GM21825 (cell line): ENCODE results near the gene AKAP11.
"Not testable (repeated sequence)": the region's sequence is repeated elsewhere in the genome, so short reads cannot be mapped to it uniquely, and the experiment has no call there.

ENCODE experiments used
- ATAC-seq: cut with Tn5 transposase; IDR thresholded peaks from one replicate; pipeline ENCODE4 v1.9.1; 2021; ENCODE audit warnings: mild to moderate bottlenecking, moderate library complexity; ENCODE audit not compliant: unreplicated experiment

Gene AKAP11

DNA sequence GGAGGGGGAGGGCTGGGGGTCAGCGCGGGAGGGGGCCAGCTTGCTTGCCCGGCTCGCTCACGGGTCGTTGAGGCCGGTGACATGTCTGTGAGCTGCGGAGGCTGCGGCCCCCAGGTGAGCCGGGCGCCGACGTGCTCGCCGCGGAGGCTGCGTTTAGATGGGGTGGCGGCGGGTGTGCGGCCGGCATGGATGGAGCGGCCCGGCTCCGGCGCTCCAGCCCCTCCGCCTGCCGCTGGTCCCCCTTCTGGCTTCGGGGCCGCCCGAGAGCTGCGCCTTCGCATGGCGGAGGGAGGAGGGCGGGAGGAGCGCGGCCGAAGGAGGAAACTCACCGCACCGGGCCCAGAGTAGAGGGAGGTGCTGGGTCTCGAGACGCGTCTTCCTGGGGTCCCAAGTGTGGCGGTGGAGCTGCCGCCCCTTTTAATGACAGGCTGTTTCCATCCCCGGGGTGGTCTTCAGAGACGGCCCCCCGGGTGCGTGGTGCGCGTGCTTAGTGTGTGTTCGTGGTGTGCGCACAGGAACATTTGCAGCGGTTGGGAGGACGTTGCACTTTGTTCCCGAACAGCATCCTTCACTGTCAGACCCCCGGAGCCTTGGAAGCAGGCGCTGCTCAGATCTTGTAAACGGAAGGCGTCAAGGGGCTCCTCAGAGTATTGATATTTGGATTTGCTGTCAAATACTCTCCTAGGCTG is at the start of gene AKAP11:
TSS of gene AKAP11 (plus strand) at position 38 of the 689 bp plus-strand sequence. CDS start 14,197 bp downstream, outside the sequence.
- ATAC-seq = peak; percentile 26

DNA sequence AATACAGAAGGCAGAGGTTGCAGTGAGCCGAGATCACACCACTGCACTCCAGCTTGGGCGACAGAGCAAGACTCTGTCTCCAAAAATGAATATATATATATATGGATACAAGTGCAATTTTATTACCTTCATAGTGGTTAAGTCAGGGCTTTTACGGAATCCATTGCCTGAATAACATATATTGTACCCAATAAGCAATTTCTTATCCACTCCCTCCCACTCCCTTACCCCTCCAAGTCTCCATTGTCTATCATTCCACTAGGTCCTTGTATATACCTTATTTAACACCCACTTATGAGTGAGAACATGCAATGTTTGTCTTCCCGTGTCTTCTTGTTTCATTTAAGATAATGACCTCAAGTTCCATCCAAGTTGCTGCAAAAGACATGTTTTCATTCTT is 48.3 kb upstream of the AKAP11 start:
- ATAC-seq = no peak

DNA sequence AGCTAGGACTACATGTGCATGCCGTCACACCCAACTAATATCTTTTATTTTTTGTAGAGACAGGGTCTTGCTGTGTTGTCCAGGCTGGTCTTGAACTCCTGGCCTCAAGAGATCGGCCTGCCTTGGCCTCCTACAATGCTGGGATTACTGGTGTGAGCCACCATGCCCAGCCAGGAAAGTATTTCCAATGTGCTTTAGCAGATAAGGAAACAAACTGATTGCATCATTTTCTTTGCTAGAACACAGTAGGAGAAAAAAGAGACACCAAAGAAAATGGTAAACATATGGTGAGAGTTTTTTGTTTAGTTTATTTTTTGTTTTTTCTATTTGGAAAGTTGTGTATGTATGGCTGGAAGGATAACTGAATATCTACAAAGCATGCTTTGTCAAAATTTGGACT is 46.9 kb upstream of the AKAP11 start:
- no peak for ATAC-seq

DNA sequence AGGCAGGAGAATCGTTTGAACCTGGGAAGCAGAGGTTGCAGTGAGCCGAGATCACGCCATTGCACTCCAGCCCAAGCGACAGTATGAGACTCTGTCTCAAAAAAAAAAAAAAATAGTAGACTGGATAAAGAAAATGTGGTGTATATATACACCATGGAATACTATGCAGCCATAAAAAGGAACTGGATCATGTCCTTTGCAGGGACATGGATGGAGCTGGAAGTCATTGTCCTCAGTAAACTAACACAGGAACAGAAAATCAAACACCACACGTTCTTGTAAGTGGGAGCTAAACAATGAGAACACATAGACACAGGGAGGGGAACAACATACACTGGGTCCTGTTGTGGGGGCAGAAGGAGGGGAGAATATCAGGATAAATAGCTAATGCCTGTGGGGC is 45.2 kb upstream of the AKAP11 start:
- not testable (repeated sequence) for ATAC-seq

DNA sequence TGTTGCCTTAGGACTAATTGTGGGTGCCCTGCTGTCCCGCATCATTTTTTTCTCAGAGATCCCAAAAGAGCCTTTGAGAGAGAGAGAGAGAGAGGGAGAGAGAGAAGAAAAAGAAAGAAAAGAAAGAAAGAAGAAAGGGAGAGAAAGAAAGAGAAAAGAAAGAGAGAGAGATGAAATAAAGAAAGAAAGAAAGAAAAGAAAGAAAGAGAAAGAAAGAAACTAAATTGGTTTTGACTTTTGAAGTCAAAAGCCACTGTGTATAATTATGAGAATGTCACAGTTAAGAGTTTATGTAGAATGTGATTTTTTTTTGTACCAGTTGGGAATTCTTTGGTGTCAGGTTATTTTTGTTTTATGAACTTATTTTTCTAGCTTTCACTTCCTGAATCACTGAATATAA is 43.4 kb upstream of the AKAP11 start:
- ATAC-seq = no peak

GRCh38 chr13:42229287-42229686 is 42.7 kb upstream of the AKAP11 start:
- ATAC-seq = no peak

DNA sequence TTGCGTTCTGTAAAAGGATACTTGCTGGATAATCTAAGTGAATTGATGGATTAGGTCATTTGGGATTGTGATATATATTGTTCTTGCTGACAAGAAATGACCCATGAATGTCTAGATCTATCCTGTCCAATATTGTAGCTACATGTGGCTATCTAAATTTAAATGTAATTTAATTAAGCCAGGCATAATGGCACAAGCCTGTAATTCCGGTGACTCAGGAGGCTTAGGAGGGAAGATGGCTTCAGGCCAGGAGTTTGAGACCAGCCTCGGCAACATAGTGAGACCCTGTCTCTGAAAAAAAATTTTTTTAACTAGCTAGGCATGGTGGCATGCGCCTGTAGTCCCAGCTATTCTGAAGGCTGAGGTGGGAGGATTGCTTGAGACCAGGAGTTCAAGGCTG is 39.3 kb upstream of the AKAP11 start:
- no peak for ATAC-seq

DNA sequence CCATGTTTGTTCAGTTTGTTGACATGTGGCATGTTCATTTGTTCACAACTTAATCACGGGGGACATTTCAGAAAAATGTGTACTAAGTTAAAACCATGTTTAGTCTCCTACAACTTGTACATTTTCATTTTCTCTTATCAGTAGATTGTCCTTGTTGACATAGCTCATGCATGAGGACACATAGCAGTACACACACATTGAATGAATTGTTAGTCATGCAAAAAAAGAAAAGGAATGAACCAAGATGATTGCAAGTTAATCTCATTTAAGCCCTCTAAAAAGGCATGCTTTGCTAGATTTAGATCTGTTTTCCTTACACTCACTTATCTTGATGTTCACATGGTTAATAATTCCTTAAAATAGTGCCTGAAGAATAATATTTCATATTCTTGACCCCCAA is 38.2 kb upstream of the AKAP11 start:
- ATAC-seq = no peak

DNA sequence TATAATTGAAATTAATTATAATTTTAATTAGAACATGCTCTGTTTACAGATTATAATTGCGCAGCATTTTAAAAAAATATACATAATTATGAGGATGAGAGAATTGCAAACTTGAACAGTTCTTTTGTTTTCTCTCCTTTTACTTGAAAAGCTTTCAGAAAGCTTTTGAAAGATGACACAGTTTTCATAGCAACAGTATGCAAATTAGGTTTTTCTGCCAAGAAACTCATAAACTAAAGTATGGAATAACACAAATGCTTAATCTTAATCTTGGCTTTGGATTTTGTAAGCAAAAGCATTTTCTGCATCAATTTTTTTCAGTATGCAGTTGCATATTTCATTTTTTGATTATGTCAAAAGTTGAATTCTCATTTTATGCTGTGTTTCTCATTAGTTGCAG is 32.8 kb upstream of the AKAP11 start:
- no peak for ATAC-seq

- no peak for ATAC-seq
These were observed 32.3 kb upstream of the AKAP11 start for GRCh38 chr13:42239644-42240043.

GRCh38 chr13:42246541-42246940 is 25.4 kb upstream of the AKAP11 start:
- no peak for ATAC-seq

GRCh38 chr13:42247883-42248282 is 24.1 kb upstream of the AKAP11 start:
- no peak for ATAC-seq

- no peak for ATAC-seq
These were observed 16.1 kb upstream of the AKAP11 start for GRCh38 chr13:42255886-42256285.

- no peak for ATAC-seq
These were observed 13.2 kb upstream of the AKAP11 start for GRCh38 chr13:42258747-42259146.

DNA sequence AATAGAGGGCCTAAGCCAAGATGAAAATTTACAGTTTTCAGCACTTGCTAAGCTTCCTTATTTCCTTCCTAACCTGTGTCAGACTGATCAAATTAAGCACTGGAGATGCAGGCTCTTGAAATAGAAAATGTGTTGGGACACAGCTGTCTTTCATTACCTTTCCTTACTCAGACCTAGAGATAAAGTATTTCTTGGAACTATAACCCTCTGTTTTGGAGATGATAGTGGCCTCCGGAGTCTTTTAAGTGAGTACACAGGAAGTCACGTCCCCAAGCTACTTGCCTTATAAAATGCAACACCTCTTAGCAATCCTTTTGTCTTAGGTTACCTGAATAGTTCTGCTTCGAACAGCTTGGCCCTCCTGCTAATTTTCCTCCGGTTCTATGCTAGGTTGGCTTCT is 12.4 kb upstream of the AKAP11 start:
- no peak for ATAC-seq

- no peak for ATAC-seq
These were observed 10.9 kb upstream of the AKAP11 start for GRCh38 chr13:42260903-42261654.

DNA sequence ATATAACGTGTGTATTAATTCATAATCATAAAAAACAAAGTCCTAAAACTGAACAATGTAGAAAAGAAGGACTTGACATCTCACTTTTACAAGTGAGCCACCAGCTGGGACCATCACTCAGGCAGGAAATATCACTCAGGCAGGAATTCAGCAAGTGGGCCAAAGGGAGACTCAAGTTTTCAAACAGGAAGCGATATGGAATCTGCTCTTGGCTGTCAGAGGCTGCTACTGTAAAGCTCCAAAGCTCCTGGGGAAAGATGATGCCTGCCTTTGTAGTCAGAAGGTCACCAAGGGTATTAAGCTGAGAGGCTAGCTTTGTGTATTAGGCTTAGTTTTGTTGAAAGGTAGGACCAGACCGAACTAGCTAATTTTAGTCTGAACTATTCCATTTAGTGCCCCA is 5.5 kb upstream of the AKAP11 start:
- ATAC-seq = no peak

- no peak for ATAC-seq
These were observed 1.6 kb upstream of the AKAP11 start for GRCh38 chr13:42270160-42270856.

DNA sequence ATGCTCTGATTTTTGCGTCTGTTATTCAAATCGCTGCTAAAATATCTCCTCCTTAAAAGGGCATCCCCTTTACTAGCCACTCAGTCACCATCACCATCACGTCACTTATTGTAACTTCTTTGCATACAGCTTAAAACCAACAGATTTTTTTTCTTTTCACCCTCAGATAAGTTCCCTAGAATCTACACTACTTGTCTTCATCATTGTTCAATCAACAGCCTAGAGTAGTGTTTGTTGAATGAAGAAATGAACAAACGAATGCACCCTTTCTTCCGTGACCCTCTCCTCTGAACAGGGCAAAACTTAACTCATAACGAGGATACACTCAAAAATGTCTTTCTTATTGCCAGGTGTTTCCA is 1.1 kb upstream of the AKAP11 start:
- no peak for ATAC-seq

DNA sequence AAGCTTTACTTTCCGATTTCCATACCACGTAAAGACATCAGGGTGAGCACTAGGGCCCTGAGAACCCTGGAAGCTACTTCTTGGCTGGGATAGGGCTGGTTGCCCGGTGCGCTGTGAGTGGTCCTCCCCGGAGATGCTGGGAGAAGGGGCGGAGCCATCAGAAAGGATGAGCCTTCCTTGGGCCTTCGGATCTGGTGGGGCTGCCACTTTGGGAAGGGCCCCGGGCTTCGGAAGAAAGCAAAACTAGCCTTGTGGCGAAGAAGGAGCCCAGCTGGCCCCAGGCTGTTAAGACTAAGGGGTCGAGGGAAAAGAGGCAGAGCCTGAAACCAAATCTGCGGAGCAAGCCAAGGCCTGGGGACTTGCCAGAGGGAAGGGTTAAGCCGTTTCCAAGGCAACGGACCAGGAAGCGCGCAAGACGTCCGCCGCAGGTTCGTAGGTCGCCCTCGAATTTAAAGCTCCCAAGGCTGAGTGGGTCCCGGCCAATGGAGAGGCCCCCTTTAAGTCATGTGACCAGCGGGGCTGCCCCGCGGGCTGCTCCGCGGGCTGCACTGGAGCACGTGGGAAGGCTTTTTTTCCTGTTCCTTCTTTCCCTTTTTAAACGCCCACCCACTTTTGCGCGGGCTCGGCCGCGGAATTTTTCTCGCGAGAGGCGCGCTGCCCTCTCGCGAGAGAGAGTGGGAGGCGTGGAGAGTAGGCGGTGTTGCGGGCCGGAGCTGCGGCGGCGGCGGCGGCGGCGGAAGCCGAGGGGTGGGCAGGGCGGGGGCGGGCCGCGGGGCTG is 426 bp upstream of the AKAP11 start:
- peak; percentile 78 for ATAC-seq

DNA sequence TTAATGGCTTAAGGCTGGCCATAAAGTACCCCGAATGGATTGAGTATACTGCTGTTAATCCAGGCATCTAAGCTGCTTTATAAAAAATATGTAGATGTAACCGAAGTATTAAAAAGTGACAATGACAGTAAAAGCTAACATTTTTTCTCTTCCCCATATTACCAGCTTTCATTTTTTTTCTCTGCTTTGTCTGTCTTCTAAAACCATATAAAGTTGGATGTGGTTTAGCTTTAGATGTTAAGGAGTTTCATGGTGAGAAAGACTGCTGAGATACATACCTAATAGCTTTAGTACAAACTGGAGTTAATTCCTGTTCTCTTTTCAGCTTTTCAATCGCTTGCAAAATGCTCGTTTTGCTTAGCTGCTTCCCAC is 838 bp downstream of the AKAP11 start:
- ATAC-seq = no peak
